Nephron progenitor cell (in vitro differentiated cells): ENCODE measurements around the gene OR6C76.

Experiments used
- DNase-seq: peaks from one replicate; pipeline ENCODE4 v3.0.0; 2021
- H3K27ac Mint-ChIP-seq: 2 replicates; pipeline ENCODE4 v1.8.0; 2021; ENCODE audit warnings: mild to moderate bottlenecking, moderate library complexity, mixed read lengths
- H3K27me3 Mint-ChIP-seq: 2 replicates; pipeline ENCODE4 v1.8.0; 2021; ENCODE audit warnings: mild to moderate bottlenecking, low read depth, mixed read lengths; ENCODE audit not compliant: poor library complexity
- H3K36me3 Mint-ChIP-seq: 2 replicates; pipeline ENCODE4 v1.8.0; 2021; ENCODE audit warnings: low read depth, mixed read lengths
- H3K4me1 Mint-ChIP-seq: 2 replicates; pipeline ENCODE4 v1.8.0; 2021; ENCODE audit warnings: mixed read lengths
- H3K4me3 Mint-ChIP-seq: 2 replicates; pipeline ENCODE4 v1.8.0; 2021; ENCODE audit warnings: mild to moderate bottlenecking, moderate library complexity, mixed read lengths
- H3K9me3 Mint-ChIP-seq: 2 replicates; pipeline ENCODE4 v1.8.0; 2021; ENCODE audit warnings: mild to moderate bottlenecking, moderate library complexity, mixed read lengths
- CTCF ChIP-seq: fragments of 200-600 bp; sonication (generic); IDR thresholded peaks from 2 replicates; pipeline ENCODE4 v1.5.0; 2021; ENCODE audit warnings: antibody characterized with exemption

OR6C76 gene

GRCh38 chr12:55469291-55469690, 43.2 kb downstream of the OR6C76 start:
- Mint-ChIP-seq H3K27ac (no peak overlapping the region), H3K27me3 (no peaks in the 10 kb centered on the region), H3K4me1 (peaks cover 5% of the 10 kb centered on the region), H3K36me3 (no peaks in the 10 kb centered on the region), H3K4me3 (no peak overlapping the region), H3K9me3 (peaks cover 4% of the 10 kb centered on the region)
- DNase-seq: no peak
- TF ChIP-seq CTCF: no peak

GRCh38 chr12:55470088-55470829, 44.2 kb downstream of the OR6C76 start, which contains the start of gene OR6C70:
TSS of gene OR6C70 (minus strand) at chr12:55470138. CDS start at chr12:55470138, 0 bp downstream.
- no peaks in the 10 kb centered on the region for H3K9me3 Mint-ChIP-seq

GRCh38 chr12:55472264-55472663, 46.2 kb downstream of the OR6C76 start:
- no peak for TF ChIP-seq CTCF
- peaks cover 5% of the 10 kb centered on the region for H3K4me1 Mint-ChIP-seq
- H3K27ac Mint-ChIP-seq: no peak overlapping the region
- H3K36me3 Mint-ChIP-seq: no peaks in the 10 kb centered on the region
- DNase-seq: no peak
- H3K4me3 Mint-ChIP-seq: no peak overlapping the region
- H3K9me3 Mint-ChIP-seq: no peaks in the 10 kb centered on the region
- no peaks in the 10 kb centered on the region for H3K27me3 Mint-ChIP-seq

More at GRCh38 chr12:55470088-55470829, 44.2 kb downstream of the OR6C76 start, which contains the start of gene OR6C70:
- TF ChIP-seq CTCF: no peak
- H3K27ac Mint-ChIP-seq: no peak within 1 kb of the TSS
- no peaks in the 10 kb centered on the region for H3K36me3 Mint-ChIP-seq
- H3K4me1 Mint-ChIP-seq: peaks cover 5% of the 10 kb centered on the region
- DNase-seq: no peak
- H3K4me3 Mint-ChIP-seq: no peak within 1 kb of the TSS
- H3K27me3 Mint-ChIP-seq: no peaks in the 10 kb centered on the region
